Psoas muscle (tissue), 8 donors: ENCODE results near the gene RINT1. TPM values are rescaled to one million over a fixed set of nuclear protein-coding genes. Genes with fewer than 3 reads are reported as not detected.

ENCODE experiments used
- ATAC-seq, 4 donors: fragments of 200-7000 bp; cut with Tn5 transposase; one replicate each; pipeline ENCODE4 v1.9.1; 2020; ENCODE audit warnings: moderate library complexity in 3 of 4, mild to moderate bottlenecking in 2 of 4
- DNase-seq, 2 donors: peaks; one replicate each; pipeline ENCODE4 v3.0.0-alpha.2; 2020
- H3K27ac ChIP-seq: fragments of 200-600 bp; one replicate; pipeline ENCODE4 v1.8.0; 2022
- H3K27me3 ChIP-seq, 3 donors: fragments of 200-600 bp in 1 of 3; one replicate each; pipeline versions ENCODE4 v1.6.1 to v1.8.0; 2013 to 2022; ENCODE audit warnings: low read length in 2 of 3, mild to moderate bottlenecking in 2 of 3, moderate library complexity in 1 of 3; ENCODE audit not compliant: insufficient read depth in 3 of 3
- H3K36me3 ChIP-seq, 2 donors: fragments of 200-600 bp in 1 of 2; one replicate each; pipeline versions ENCODE4 v1.6.1 to v1.8.0; 2013 to 2022; ENCODE audit warnings: low read depth in 1 of 2, mild to moderate bottlenecking in 1 of 2, moderate library complexity in 1 of 2; ENCODE audit not compliant: insufficient read depth in 1 of 2
- H3K4me1 ChIP-seq: fragments of 200-600 bp; one replicate; pipeline ENCODE4 v1.8.0; 2022
- H3K4me3 ChIP-seq: fragments of 200-600 bp; one replicate; pipeline ENCODE4 v1.8.0; 2022; ENCODE audit warnings: mild to moderate bottlenecking
- H3K9me3 ChIP-seq: fragments of 200-600 bp; one replicate; pipeline ENCODE4 v1.8.0; 2022
- WGBS, 3 donors: extraction: QIAGEN DNeasy Blood & Tissue Kit; methylation state at CpG; one replicate each; pipeline versions ENCODE4 v1.1.6 to v1.1.7; 2013; 5-methylcytosine and 5-hydroxymethylcytosine counted together
- intact Hi-C, 2 donors: fragments of 100-400 bp; cut with DNase I; formaldehyde crosslinking; loops; one replicate each; pipeline versions ENCODE4 v1.11.0 to v1.14.2; 2022
- polyA plus RNA-seq, 3 donors: library from polyadenylated mRNA; stranded (reverse); fragments of 200-250 nt; gene quantifications; one replicate each; pipeline ENCODE4 v1.2.3, GENCODE V29; 2013
- total RNA-seq, 4 donors: library from RNA; stranded (reverse); fragmentation: NEBNext Ultra II Directional in 2 of 4; extraction: Animal tissue kit (Norgen Biotek cat#: 25700) in 2 of 4; gene quantifications; one replicate each; pipeline versions ENCODE4 v1.2.1 to v1.2.4, GENCODE V29; 2021 to 2023
- TF ChIP-seq, protein P1 (sequence below): fragments of 200-600 bp; IDR thresholded peaks from one replicate; pipeline ENCODE4 v1.8.0; 2022; ENCODE audit warnings: antibody characterized with exemption
- donor health status: healthy with polysubstance abuse.
- donor health status: DM: no; HTN: no; CAD: no; lungs with moderate emphysema.
- donor health status: Bipolar disorder and iron deficiency.
- donor health status: healthy.
- donor health status: DM: yes; HTN: yes; CAD: no.
- donor health status: DM: no; HTN: no; CAD: no.
- donor health status: DM: no; HTN: no; CAD: no.
- donor health status: DM: yes; HTN: yes; CAD: no.

The RINT1 gene
- total and polyA plus RNA-seq, 7 donors: 10.9 to 21.5 (median 19.7) TPM

- H3K9me3 ChIP-seq: no peaks in the 10 kb centered on the region
- H3K36me3 ChIP-seq: peaks cover 0 to 19% of the 10 kb centered on the region in 2 donors
- no peak overlapping the region for H3K4me3 ChIP-seq
- H3K27me3 ChIP-seq: no peaks in the 10 kb centered on the region
- ATAC-seq (no peak), DNase-seq (no peak)
- no peaks in the 10 kb centered on the region for H3K4me1 ChIP-seq
- H3K27ac ChIP-seq: no peak overlapping the region
- intact Hi-C loops: no loop called here
- WGBS, 3 donors: 89 to 91% (median 90%) methylated on average over 16 of the region's 16 CpGs
- TF ChIP-seq, protein P1, sequence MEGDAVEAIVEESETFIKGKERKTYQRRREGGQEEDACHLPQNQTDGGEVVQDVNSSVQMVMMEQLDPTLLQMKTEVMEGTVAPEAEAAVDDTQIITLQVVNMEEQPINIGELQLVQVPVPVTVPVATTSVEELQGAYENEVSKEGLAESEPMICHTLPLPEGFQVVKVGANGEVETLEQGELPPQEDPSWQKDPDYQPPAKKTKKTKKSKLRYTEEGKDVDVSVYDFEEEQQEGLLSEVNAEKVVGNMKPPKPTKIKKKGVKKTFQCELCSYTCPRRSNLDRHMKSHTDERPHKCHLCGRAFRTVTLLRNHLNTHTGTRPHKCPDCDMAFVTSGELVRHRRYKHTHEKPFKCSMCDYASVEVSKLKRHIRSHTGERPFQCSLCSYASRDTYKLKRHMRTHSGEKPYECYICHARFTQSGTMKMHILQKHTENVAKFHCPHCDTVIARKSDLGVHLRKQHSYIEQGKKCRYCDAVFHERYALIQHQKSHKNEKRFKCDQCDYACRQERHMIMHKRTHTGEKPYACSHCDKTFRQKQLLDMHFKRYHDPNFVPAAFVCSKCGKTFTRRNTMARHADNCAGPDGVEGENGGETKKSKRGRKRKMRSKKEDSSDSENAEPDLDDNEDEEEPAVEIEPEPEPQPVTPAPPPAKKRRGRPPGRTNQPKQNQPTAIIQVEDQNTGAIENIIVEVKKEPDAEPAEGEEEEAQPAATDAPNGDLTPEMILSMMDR: no peak
Measured at GRCh38 chr7:105611856-105612775, 80.1 kb downstream of the RINT1 start.

DNA sequence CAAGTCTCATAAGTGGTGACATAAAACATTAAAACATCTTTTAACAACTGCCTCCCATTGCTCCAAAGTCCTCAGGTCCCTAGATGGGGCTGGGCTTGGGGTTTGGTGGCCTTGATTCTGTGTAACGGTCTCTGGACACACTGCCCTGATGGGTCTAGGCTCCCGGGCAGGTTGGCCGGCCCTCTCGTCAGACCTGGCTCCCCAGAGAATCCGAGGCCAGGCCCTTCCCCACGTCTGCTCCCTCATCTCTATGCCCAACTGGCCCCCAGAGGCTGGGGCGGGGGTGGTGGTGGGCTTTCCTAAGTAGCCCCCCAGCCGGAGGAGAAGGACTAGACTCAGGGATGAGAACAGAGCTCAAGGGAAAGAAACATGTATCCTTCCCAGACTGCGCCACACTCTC lies 80.8 kb downstream of the RINT1 start:
- DNase-seq (no peak), ATAC-seq (no peak)
- Histone ChIP-seq H3K36me3 (peaks cover 0 to 19% of the 10 kb centered on the region in 2 donors), H3K27ac (no peak overlapping the region), H3K4me1 (peaks cover 6% of the 10 kb centered on the region), H3K4me3 (no peak overlapping the region), H3K27me3 (no peaks in the 10 kb centered on the region), H3K9me3 (no peaks in the 10 kb centered on the region)
- intact Hi-C loops: no loop called here
- 92 to 95% (median 94%) methylated on average over 9 of the region's 9 CpGs for WGBS, 3 donors
- TF ChIP-seq, protein P1: no peak

GRCh38 chr7:105613611-105614330 lies 81.8 kb downstream of the RINT1 start:
- ATAC-seq (no peak), DNase-seq (no peak)
- intact Hi-C loops: no loop called here
- H3K4me1 ChIP-seq: peaks cover 6% of the 10 kb centered on the region
- no peaks in the 10 kb centered on the region for H3K27me3 ChIP-seq
- H3K9me3 ChIP-seq: no peaks in the 10 kb centered on the region
- peaks cover 0 to 19% of the 10 kb centered on the region in 2 donors for H3K36me3 ChIP-seq
- TF ChIP-seq, protein P1: no peak
- H3K4me3 ChIP-seq: no peak overlapping the region
- WGBS, 3 donors: 93 to 97% (median 96%) methylated on average over 32 of the region's 32 CpGs
- no peak overlapping the region for H3K27ac ChIP-seq

GRCh38 chr7:105614341-105614840 lies 82.4 kb downstream of the RINT1 start:
- ATAC-seq: no peak
- WGBS, 3 donors: 94 to 97% (median 95%) methylated on average over 19 to 20 of the region's 20 CpGs

More at GRCh38 chr7:105614341-105614840, 82.4 kb downstream of the RINT1 start:
- intact Hi-C loops: no loop called here
- H3K4me3 ChIP-seq: no peak overlapping the region
- no peak overlapping the region for H3K27ac ChIP-seq
- peaks cover 0 to 19% of the 10 kb centered on the region in 2 donors for H3K36me3 ChIP-seq
- no peaks in the 10 kb centered on the region for H3K27me3 ChIP-seq
- no peak for DNase-seq
- no peaks in the 10 kb centered on the region for H3K9me3 ChIP-seq
- TF ChIP-seq, protein P1: no peak
- peaks cover 6% of the 10 kb centered on the region for H3K4me1 ChIP-seq

Other genes with a start within 250 kb of the RINT1 start
- 10 to 100 TPM; 33.2 to 51.3 (median 39.0) TPM for gene SRPK2, start 143.3 kb upstream of the RINT1 start, total RNA-seq
- gene SRPK2, start 143.3 kb upstream of the RINT1 start, polyA plus RNA-seq: 10 to 100 TPM; 12.7 to 22.9 (median 21.7) TPM
- 10 to 100 TPM in 3 of 4 donors, 1 to 10 TPM in 1; 5.7 to 19.7 (median 13.4) TPM for gene PUS7, start 9.9 kb upstream of the RINT1 start, total RNA-seq
- gene PUS7, start 9.9 kb upstream of the RINT1 start, polyA plus RNA-seq: 10 to 100 TPM in 1 of 3 donors, 1 to 10 TPM in 2; 7.4 to 12.4 (median 8.0) TPM
- gene EFCAB10, start 49.3 kb downstream of the RINT1 start, total RNA-seq: not detected
- not detected for gene EFCAB10, start 49.3 kb downstream of the RINT1 start, polyA plus RNA-seq